Lower lobe of right lung (tissue), 2 donors: ENCODE results near the gene TMEM63B. TPM values are rescaled to one million over a fixed set of nuclear protein-coding genes. Genes with fewer than 3 reads are reported as not detected.

Source experiments
- ATAC-seq, 2 donors: fragments of 200-7000 bp; cut with Tn5 transposase; one replicate each; pipeline ENCODE4 v1.9.1; 2020 to 2022; ENCODE audit warnings: mild to moderate bottlenecking in 2 of 2, moderate library complexity in 2 of 2
- DNase-seq: peaks from one replicate; pipeline ENCODE4 v3.0.0-alpha.2; 2020
- H3K27ac ChIP-seq: fragments of 200-600 bp; one replicate; pipeline ENCODE4 v1.8.0; 2022
- H3K27me3 ChIP-seq: fragments of 200-600 bp; one replicate; pipeline ENCODE4 v1.8.0; 2022; ENCODE audit warnings: low read depth
- H3K36me3 ChIP-seq: fragments of 200-600 bp; one replicate; pipeline ENCODE4 v1.8.0; 2022; ENCODE audit warnings: mild to moderate bottlenecking
- H3K4me1 ChIP-seq: fragments of 200-600 bp; one replicate; pipeline ENCODE4 v1.8.0; 2022
- H3K4me3 ChIP-seq: fragments of 200-600 bp; one replicate; pipeline ENCODE4 v1.8.0; 2022; ENCODE audit warnings: mild to moderate bottlenecking
- H3K9me3 ChIP-seq: fragments of 200-600 bp; one replicate; pipeline ENCODE4 v1.8.0; 2022
- intact Hi-C: fragments of 100-400 bp; cut with DNase I; formaldehyde crosslinking; loops from one replicate; pipeline ENCODE4 v1.11.0; 2022
- total RNA-seq: library from RNA; stranded (reverse); fragmentation: NEBNext Ultra II Directional; extraction: Animal tissue kit (Norgen Biotek cat#: 25700); gene quantifications from one replicate; pipeline ENCODE4 v1.2.1, GENCODE V29; 2021
- TF ChIP-seq, protein P1 (sequence below): fragments of 200-600 bp; IDR thresholded peaks from one replicate; pipeline ENCODE4 v1.8.0; 2022; ENCODE audit warnings: antibody characterized with exemption, mild to moderate bottlenecking
- donor health status: DM: no; HTN: yes; CAD: no; lungs with severe emphysema.

Gene TMEM63B
- total RNA-seq, 1 donor from 2014 or later: 99.2 TPM

DNA sequence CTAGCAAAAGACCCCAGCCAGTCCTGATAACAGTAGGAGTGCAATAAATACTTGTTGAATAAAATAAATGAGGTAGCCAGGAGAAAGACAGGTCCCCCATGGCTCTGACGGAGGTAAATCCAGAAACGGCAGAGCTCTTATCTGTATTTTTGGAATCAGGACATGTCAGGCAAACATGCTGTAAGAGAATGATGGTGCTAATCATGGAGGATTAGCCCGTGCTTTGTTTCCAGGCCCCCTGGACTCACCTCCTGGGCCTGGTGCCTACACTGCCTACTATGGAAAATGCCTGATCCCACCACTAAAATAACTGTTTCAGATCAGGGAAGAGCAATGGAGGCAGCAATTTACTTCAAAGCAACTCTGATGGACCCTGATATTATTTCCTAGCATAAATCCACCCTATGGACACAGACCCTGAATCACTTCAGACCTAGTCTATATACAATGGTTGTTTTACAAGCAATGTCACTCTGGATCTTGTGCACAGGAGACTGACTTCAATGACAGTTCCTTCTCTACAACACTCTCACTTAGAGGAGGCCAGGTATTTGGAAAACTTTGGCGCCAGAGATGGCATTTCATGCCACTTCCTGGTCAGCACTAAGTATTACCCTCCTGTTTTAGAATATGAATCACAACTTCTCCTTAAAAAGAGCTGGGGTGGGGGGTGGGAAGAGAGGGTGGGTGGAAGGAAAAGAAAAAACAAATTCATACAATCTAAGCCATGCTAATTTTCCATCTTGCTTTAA lies 6.5 kb upstream of the TMEM63B start:
- intact Hi-C loops: no loop called here
- no peak overlapping the region for H3K4me3 ChIP-seq
- peaks cover 3% of the 10 kb centered on the region for H3K36me3 ChIP-seq
- H3K27me3 ChIP-seq: no peaks in the 10 kb centered on the region
- ATAC-seq (no peak), DNase-seq (no peak)
- no peaks in the 10 kb centered on the region for H3K9me3 ChIP-seq
- peaks cover 83% of the 10 kb centered on the region for H3K4me1 ChIP-seq
- TF ChIP-seq, protein P1, sequence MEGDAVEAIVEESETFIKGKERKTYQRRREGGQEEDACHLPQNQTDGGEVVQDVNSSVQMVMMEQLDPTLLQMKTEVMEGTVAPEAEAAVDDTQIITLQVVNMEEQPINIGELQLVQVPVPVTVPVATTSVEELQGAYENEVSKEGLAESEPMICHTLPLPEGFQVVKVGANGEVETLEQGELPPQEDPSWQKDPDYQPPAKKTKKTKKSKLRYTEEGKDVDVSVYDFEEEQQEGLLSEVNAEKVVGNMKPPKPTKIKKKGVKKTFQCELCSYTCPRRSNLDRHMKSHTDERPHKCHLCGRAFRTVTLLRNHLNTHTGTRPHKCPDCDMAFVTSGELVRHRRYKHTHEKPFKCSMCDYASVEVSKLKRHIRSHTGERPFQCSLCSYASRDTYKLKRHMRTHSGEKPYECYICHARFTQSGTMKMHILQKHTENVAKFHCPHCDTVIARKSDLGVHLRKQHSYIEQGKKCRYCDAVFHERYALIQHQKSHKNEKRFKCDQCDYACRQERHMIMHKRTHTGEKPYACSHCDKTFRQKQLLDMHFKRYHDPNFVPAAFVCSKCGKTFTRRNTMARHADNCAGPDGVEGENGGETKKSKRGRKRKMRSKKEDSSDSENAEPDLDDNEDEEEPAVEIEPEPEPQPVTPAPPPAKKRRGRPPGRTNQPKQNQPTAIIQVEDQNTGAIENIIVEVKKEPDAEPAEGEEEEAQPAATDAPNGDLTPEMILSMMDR: no peak
- peak overlapping the region; percentile 91 for H3K27ac ChIP-seq

- no peak for DNase-seq
- no peak for ATAC-seq
- TF ChIP-seq, protein P1: no peak
- Histone ChIP-seq H3K36me3 (no peaks in the 10 kb centered on the region), H3K27ac (peak overlapping the region; percentile 91), H3K27me3 (no peaks in the 10 kb centered on the region), H3K4me1 (peaks cover 78% of the 10 kb centered on the region), H3K9me3 (no peaks in the 10 kb centered on the region), H3K4me3 (peak overlapping the region; percentile 2)
- intact Hi-C loops: no loop called here
Observed at GRCh38 chr6:44122801-44123200, 4.6 kb upstream of the TMEM63B start.

DNA sequence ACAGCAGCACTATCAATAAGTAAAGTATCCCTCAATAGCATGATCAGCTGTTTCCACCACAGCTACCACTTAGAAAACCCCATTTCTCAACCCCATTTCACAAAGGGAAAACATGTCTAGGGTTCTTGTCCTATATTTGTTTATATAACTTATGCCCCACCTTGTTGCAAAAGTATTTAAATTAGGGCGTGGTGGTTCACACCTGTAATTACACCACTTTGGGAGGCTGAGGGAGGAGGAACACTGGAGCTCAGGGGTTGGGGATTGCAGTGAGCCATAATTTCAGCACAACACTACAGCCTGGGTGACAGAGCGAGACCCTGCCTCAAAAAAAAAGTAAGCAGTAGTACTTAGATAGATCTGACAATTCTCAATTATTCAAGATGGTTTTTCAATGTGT lies 3.8 kb upstream of the TMEM63B start:
- TF ChIP-seq, protein P1: no peak
- no peak for DNase-seq
- Histone ChIP-seq H3K4me1 (peaks cover 75% of the 10 kb centered on the region), H3K27ac (peak overlapping the region; percentile 91), H3K4me3 (peak overlapping the region; percentile 6), H3K27me3 (no peaks in the 10 kb centered on the region), H3K36me3 (no peaks in the 10 kb centered on the region), H3K9me3 (no peaks in the 10 kb centered on the region)
- intact Hi-C loops: no loop called here
- no peak for ATAC-seq

- intact Hi-C loops: no loop called here
Observed at GRCh38 chr6:44126320-44127149, 819 bp upstream of the TMEM63B start.

More at GRCh38 chr6:44126320-44127149, 819 bp upstream of the TMEM63B start:
- Histone ChIP-seq H3K27me3 (no peaks in the 10 kb centered on the region), H3K4me1 (peaks cover 51% of the 10 kb centered on the region), H3K27ac (peak overlapping the region; percentile 91), H3K4me3 (peak overlapping the region; percentile 93), H3K36me3 (peaks cover 3% of the 10 kb centered on the region), H3K9me3 (no peaks in the 10 kb centered on the region)
- DNase-seq (peak; percentile 67), ATAC-seq (peak; percentile 55 to 64)
- TF ChIP-seq, protein P1: no peak
